ENCODE results near the gene TFR2. TPM values are rescaled to one million over a fixed set of nuclear protein-coding genes. Genes with fewer than 3 reads are reported as not detected.
A peak's percentile ranks its signal among the peaks of the same experiment; 100 is the strongest.

The TFR2 gene
- total RNA-seq, 1 experiment from 2014 or later = 6.2 TPM

DNA sequence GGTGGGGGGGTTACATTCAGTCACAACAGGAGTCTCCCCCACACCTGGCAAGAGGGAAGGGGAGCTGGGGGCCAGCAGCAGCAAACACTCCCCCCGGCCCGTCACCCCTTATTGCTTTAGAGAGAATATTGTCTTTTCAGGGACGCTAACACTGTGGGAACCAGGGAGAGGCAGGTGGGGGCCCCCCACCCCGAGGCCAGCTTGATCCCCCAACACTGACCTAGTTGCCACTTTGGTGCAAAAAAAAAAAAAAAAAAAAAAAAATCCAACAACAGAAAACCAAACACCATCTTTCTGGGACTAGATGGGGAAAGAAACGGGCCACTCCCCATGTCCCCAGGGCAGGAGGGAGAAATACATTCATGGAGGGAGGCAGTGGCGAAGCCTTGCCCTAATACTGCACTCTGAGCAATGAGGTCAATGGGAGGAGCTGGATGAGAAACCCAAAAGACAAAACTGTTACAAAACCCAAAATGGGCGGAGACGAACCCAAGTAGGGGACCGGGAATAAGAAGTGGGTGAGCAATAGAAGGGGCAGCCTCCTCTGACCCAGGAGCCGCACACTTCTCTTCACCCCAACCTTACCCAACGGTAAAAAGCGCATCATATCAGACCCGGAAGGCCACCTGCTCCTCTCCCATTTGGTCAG is 38.7 kb upstream of the TFR2 start:
- Histone ChIP-seq H3K4me2 (no peak overlapping the region), H3K9me3 (ENCODE audit: insufficient read depth, low read depth) (no peaks in the 10 kb centered on the region), H3F3A (ENCODE audit: insufficient read depth, low read depth) (peaks cover 21% of the 10 kb centered on the region; the same call in 1 of the 2 replicates), H3K27ac (no peak overlapping the region), H3K9me2 (ENCODE audit: insufficient read depth) (no peaks in the 10 kb centered on the region), H3K4me3 (no peak overlapping the region), H3K79me2 (ENCODE audit: low read depth) (peaks cover 13% of the 10 kb centered on the region), H3K36me3 (ENCODE audit: low read depth) (peaks cover 13% of the 10 kb centered on the region; the same call in 1 of the 2 replicates), H4K20me1 (ENCODE audit: insufficient read depth) (peaks cover 39% of the 10 kb centered on the region), H3K27me3 (ENCODE audit: insufficient read depth, low read depth) (no peaks in the 10 kb centered on the region), H3K4me1 (replicated peaks; ENCODE audit: insufficient read depth) (no peaks in the 10 kb centered on the region; the same call in 1 of the 2 replicates), H2AFZ (no peak overlapping the region)
- ChIA-PET POLR2A (ENCODE audit: unreplicated experiment) (no interaction called here), CTCF (interaction anchor here (0.7 kb wide), 1 partner anchor 26 kb away, joined by 7 read pairs; the partner anchor contains the start of gene POP7)
- TF ChIP-seq EZH2 (IDR thresholded peaks at IDR 0.05; ENCODE audit: low read depth) (no peak), CTCF (conservative IDR thresholded peaks at IDR 0.05) (no peak)
- no peak for DNase-seq
- intact Hi-C loops (cut with micrococcal nuclease; ENCODE audit: unreplicated experiment) = no loop called here
- TSS peak; percentile 18 for BruUV-seq (replicated peaks)

GRCh38 chr7:100679129-100679926 is 38.0 kb upstream of the TFR2 start:
- H3K4me1 ChIP-seq (replicated peaks; ENCODE audit: insufficient read depth) = no peaks in the 10 kb centered on the region; the same call in 1 of the 2 replicates
- peaks cover 18% of the 10 kb centered on the region for H3K79me2 ChIP-seq (ENCODE audit: low read depth)
- peaks cover 13% of the 10 kb centered on the region; the same call in 1 of the 2 replicates for H3K36me3 ChIP-seq (ENCODE audit: low read depth)
- H3K4me2 ChIP-seq = no peak overlapping the region
- H3K9me3 ChIP-seq (ENCODE audit: insufficient read depth, low read depth) = no peaks in the 10 kb centered on the region
- TF ChIP-seq CTCF (conservative IDR thresholded peaks at IDR 0.05) (no peak), EZH2 (IDR thresholded peaks at IDR 0.05; ENCODE audit: low read depth) (no peak)
- no peak overlapping the region for H2AFZ ChIP-seq
- no peaks in the 10 kb centered on the region for H3K9me2 ChIP-seq (ENCODE audit: insufficient read depth)
- DNase-seq = no peak
- POLR2A ChIA-PET (ENCODE audit: unreplicated experiment) = no interaction called here
- no TSS peak for BruUV-seq (replicated peaks)
- H3K27ac ChIP-seq = no peak overlapping the region
- H4K20me1 ChIP-seq (ENCODE audit: insufficient read depth) = peaks cover 43% of the 10 kb centered on the region
- intact Hi-C loops (cut with micrococcal nuclease; ENCODE audit: unreplicated experiment) = no loop called here
- peaks cover 21% of the 10 kb centered on the region; the same call in 1 of the 2 replicates for H3F3A ChIP-seq (ENCODE audit: insufficient read depth, low read depth)
- H3K27me3 ChIP-seq (ENCODE audit: insufficient read depth, low read depth) = no peaks in the 10 kb centered on the region
- CTCF ChIA-PET = interaction anchor here (0.7 kb wide), 1 partner anchor 27 kb away, joined by 7 read pairs; the partner anchor contains the start of gene POP7
- H3K4me3 ChIP-seq = no peak overlapping the region

GRCh38 chr7:100678291-100678984 is 37.1 kb upstream of the TFR2 start:
- POLR2A ChIA-PET (ENCODE audit: unreplicated experiment) = interaction anchor here (0.6 kb wide), 1 partner anchor 158 kb away, joined by 6 read pairs; no protein-coding TSS in a partner anchor
- H3K79me2 ChIP-seq (ENCODE audit: low read depth) = peaks cover 24% of the 10 kb centered on the region
- no peak overlapping the region for H3K4me3 ChIP-seq
- H3K9me3 ChIP-seq (ENCODE audit: insufficient read depth, low read depth) = no peaks in the 10 kb centered on the region
- no peaks in the 10 kb centered on the region for H3K27me3 ChIP-seq (ENCODE audit: insufficient read depth, low read depth)
- no peaks in the 10 kb centered on the region; the same call in 1 of the 2 replicates for H3K4me1 ChIP-seq (replicated peaks; ENCODE audit: insufficient read depth)
- H4K20me1 ChIP-seq (ENCODE audit: insufficient read depth) = peaks cover 43% of the 10 kb centered on the region
- no peak overlapping the region for H3K27ac ChIP-seq
- peaks cover 13% of the 10 kb centered on the region; the same call in 1 of the 2 replicates for H3K36me3 ChIP-seq (ENCODE audit: low read depth)
- H3F3A ChIP-seq (ENCODE audit: insufficient read depth, low read depth) = peaks cover 21% of the 10 kb centered on the region; the same call in 1 of the 2 replicates
- CTCF ChIA-PET = interaction anchor here (0.5 kb wide), 1 partner anchor 40 kb away, joined by 3 read pairs; no protein-coding TSS in a partner anchor
- H3K9me2 ChIP-seq (ENCODE audit: insufficient read depth) = no peaks in the 10 kb centered on the region
- DNase-seq = no peak
- no peak overlapping the region for H3K4me2 ChIP-seq
- BruUV-seq (replicated peaks) = TSS peak; percentile 8
- TF ChIP-seq EZH2 (IDR thresholded peaks at IDR 0.05; ENCODE audit: low read depth) (no peak), CTCF (conservative IDR thresholded peaks at IDR 0.05) (no peak)
- H2AFZ ChIP-seq = no peak overlapping the region
- intact Hi-C loops (cut with micrococcal nuclease; ENCODE audit: unreplicated experiment) = no loop called here
